NT2/D1 (cell line): ENCODE data around the gene APOM.

Experiments used
- YY1 ChIP-seq: IDR thresholded peaks from 2 replicates; pipeline ENCODE4 v1.6.1; 2011; ENCODE audit not compliant: insufficient read length, insufficient read depth
- ZNF274 ChIP-seq: IDR thresholded peaks from 2 replicates; pipeline ENCODE4 v1.6.1; 2011; ENCODE audit warnings: mild to moderate bottlenecking, low read depth, low read length

GRCh38 chr6:31663126-31663960 is 7.6 kb downstream of the APOM start:
- no peak for TF ChIP-seq ZNF274
- TF ChIP-seq YY1 = no peak
